ENCODE measurements around the gene SLC43A1. TPM values are rescaled to one million over a fixed set of nuclear protein-coding genes. Genes with fewer than 3 reads are reported as not detected.

SLC43A1 gene
- total and polyA plus RNA-seq, 2 experiments from 2014 or later = 19.6 to 49.7 TPM

DNA sequence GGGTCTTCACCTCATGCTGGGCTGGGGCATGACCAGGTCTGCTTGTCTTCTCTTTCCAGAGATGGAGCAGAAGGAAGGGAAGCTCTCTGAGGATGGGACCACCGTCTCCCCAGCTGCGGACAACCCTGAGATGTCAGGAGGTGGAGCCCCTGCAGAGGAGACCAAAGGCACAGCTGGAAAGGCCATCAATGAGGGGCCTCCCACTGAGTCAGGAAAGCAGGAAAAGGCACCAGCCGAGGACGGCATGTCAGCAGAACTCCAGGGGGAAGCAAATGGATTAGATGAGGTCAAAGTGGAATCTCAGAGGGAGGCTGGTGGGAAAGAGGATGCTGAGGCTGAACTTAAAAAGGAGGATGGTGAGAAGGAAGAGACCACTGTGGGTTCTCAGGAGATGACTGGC lies 27.1 kb upstream of the SLC43A1 start:
- Histone ChIP-seq H2AFZ (no peak overlapping the region), H3K27ac (ENCODE audit: low read depth) (no peak overlapping the region), H3K4me1 (ENCODE audit: insufficient read depth) (peaks cover 16% of the 10 kb centered on the region; the same call in 1 of the 2 replicates), H3K4me2 (0 out of 2 replicates have a peak overlapping the region, but pooled peaks have one; percentile 26), H4K20me1 (replicated peaks; ENCODE audit: insufficient read depth) (no peaks in the 10 kb centered on the region), H3K36me3 (ENCODE audit: insufficient read depth) (no peaks in the 10 kb centered on the region), H3F3A (replicated peaks; ENCODE audit: low read depth) (no peaks in the 10 kb centered on the region), H3K27me3 (ENCODE audit: insufficient read depth) (no peaks in the 10 kb centered on the region), H3K79me2 (replicated peaks; ENCODE audit: insufficient read depth) (no peaks in the 10 kb centered on the region), H3K9me2 (ENCODE audit: insufficient read depth) (no peaks in the 10 kb centered on the region), H3K4me3 (no peak overlapping the region)
- ATAC-seq (no peak; the same call in 2 of the 3 replicates), DNase-seq (ENCODE audit: low spot score) (no peak)
- no peak for TF ChIP-seq CREB1 (CRISPR knock-in tag; IDR thresholded peaks at IDR 0.05; ENCODE audit: low read depth)
- no peak for TF ChIP-seq STAT1 (IDR thresholded peaks at IDR 0.05; ENCODE audit: unreplicated experiment)
- TF ChIP-seq EZH2phosphoT487 (IDR thresholded peaks at IDR 0.05; ENCODE audit: unreplicated experiment) = no peak
- no peak for TF ChIP-seq ZNF331 (CRISPR knock-in tag; IDR thresholded peaks at IDR 0.05; ENCODE audit: low read depth)
- no peak for TF ChIP-seq REST (IDR thresholded peaks at IDR 0.05; ENCODE audit: unreplicated experiment)
- no peak for TF ChIP-seq EZH2 (IDR thresholded peaks at IDR 0.05; ENCODE audit: low read depth, unreplicated experiment)
- TF ChIP-seq ZNF114 (CRISPR knock-in tag; IDR thresholded peaks at IDR 0.05) = no peak
- TF ChIP-seq CTCF (conservative IDR thresholded peaks at IDR 0.05; ENCODE audit: low read depth in 2 of 2) = no peak
- no peak for TF ChIP-seq JUNB (IDR thresholded peaks at IDR 0.05; ENCODE audit: unreplicated experiment)
- no peak for TF ChIP-seq NANOG (IDR thresholded peaks at IDR 0.05; ENCODE audit: borderline replicate concordance)
- no peak for TF ChIP-seq POLR2AphosphoS5 (IDR thresholded peaks at IDR 0.05; ENCODE audit: low read depth)
- Mint-ChIP-seq H3K27me3 (ENCODE audit: insufficient read depth, low read depth, poor library complexity) (peaks cover 20% of the 10 kb centered on the region), H3K27ac (no peak overlapping the region), H3K9me3 (peaks cover 3% of the 10 kb centered on the region; the same call in 2 of the 3 replicates), H3K36me3 (ENCODE audit: low read depth) (peaks cover 3% of the 10 kb centered on the region; the same call in 1 of the 3 replicates), H3K4me1 (peaks cover 28% of the 10 kb centered on the region), H3K4me3 (peak overlapping the region; percentile 14; the same call in 1 of the 3 replicates)

- no peak overlapping the region for H3K4me2 ChIP-seq
- peaks cover 23% of the 10 kb centered on the region for H3K4me1 ChIP-seq (ENCODE audit: insufficient read depth)
- H3K4me1 Mint-ChIP-seq = peaks cover 38% of the 10 kb centered on the region
- no peaks in the 10 kb centered on the region for H3K36me3 ChIP-seq (ENCODE audit: insufficient read depth)
- H3K79me2 ChIP-seq (replicated peaks; ENCODE audit: insufficient read depth) = no peaks in the 10 kb centered on the region
- H3F3A ChIP-seq (replicated peaks; ENCODE audit: low read depth) = no peaks in the 10 kb centered on the region
- no peak overlapping the region for H3K27ac ChIP-seq (ENCODE audit: low read depth)
- H3K27me3 ChIP-seq (ENCODE audit: insufficient read depth) = no peaks in the 10 kb centered on the region
- peaks cover 18% of the 10 kb centered on the region for H3K27me3 Mint-ChIP-seq (ENCODE audit: insufficient read depth, low read depth, poor library complexity)
- H3K4me3 Mint-ChIP-seq = no peak overlapping the region
- no peak overlapping the region for H3K27ac Mint-ChIP-seq
- H3K36me3 Mint-ChIP-seq (ENCODE audit: low read depth) = no peaks in the 10 kb centered on the region; the same call in 2 of the 3 replicates
- H4K20me1 ChIP-seq (replicated peaks; ENCODE audit: insufficient read depth) = no peaks in the 10 kb centered on the region
- H2AFZ ChIP-seq = no peak overlapping the region
- DNase-seq (ENCODE audit: low spot score) = no peak
- peaks cover 3% of the 10 kb centered on the region; the same call in 2 of the 3 replicates for H3K9me3 Mint-ChIP-seq
- ATAC-seq = no peak
- no peaks in the 10 kb centered on the region for H3K9me2 ChIP-seq (ENCODE audit: insufficient read depth)
- no peak overlapping the region for H3K4me3 ChIP-seq
- TF ChIP-seq CTCF (conservative IDR thresholded peaks at IDR 0.05; ENCODE audit: low read depth in 2 of 2) (no peak), STAT1 (IDR thresholded peaks at IDR 0.05; ENCODE audit: unreplicated experiment) (no peak)
Measured at GRCh38 chr11:57541169-57541568, 25.7 kb upstream of the SLC43A1 start.
